ENCODE results near the gene GLTPD2. TPM values are rescaled to one million over a fixed set of nuclear protein-coding genes. Genes with fewer than 3 reads are reported as not detected.

Gene GLTPD2
- not detected in 2 replicates for total RNA-seq
- long read RNA-seq: 0 reads

GRCh38 chr17:4788807-4789700 is at the start of gene GLTPD2:
Gene GLTPD2, plus strand, starts transcription at chr17:4788964. Its CDS starts 48 bp downstream, at chr17:4789012.
- Mint-ChIP-seq H3K36me3 (ENCODE audit: low read depth) (no peaks in the 10 kb centered on the region), H3K27ac (ENCODE audit: unreplicated experiment) (no peak within 1 kb of the TSS), H3K4me3 (peak within 1 kb of the TSS; percentile 85), H3K27me3 (ENCODE audit: low read depth) (peaks cover 39% of the 10 kb centered on the region), H3K9me3 (no peaks in the 10 kb centered on the region), H3K4me1 (peaks cover 17% of the 10 kb centered on the region)
- TF ChIP-seq CTCF (conservative IDR thresholded peaks at IDR 0.05): no peak
- DNase-seq (ENCODE audit: low read depth, low spot score): peak; percentile 9

GRCh38 chr17:4739122-4740024 is 49.4 kb upstream of the GLTPD2 start, which contains the start of the genes CXCL16 and ZMYND15:
Gene CXCL16, minus strand, starts transcription at chr17:4739928. Its CDS starts 589 bp downstream, at chr17:4739339.
Gene ZMYND15, plus strand, starts transcription at chr17:4739833. Its CDS starts 716 bp downstream, at chr17:4740549.
- Mint-ChIP-seq H3K4me1 (peaks cover 13% of the 10 kb centered on the region), H3K4me3 (peak within 1 kb of the TSS; percentile 85), H3K36me3 (ENCODE audit: low read depth) (no peaks in the 10 kb centered on the region), H3K9me3 (no peaks in the 10 kb centered on the region), H3K27ac (ENCODE audit: unreplicated experiment) (no peak within 1 kb of the TSS), H3K27me3 (ENCODE audit: low read depth) (peaks cover 95% of the 10 kb centered on the region)
- TF ChIP-seq CTCF (conservative IDR thresholded peaks at IDR 0.05): no peak
- peak; percentile 13 for DNase-seq (ENCODE audit: low read depth, low spot score)

GRCh38 chr17:4740025-4740351 is 48.8 kb upstream of the GLTPD2 start:
- no peak for TF ChIP-seq CTCF (conservative IDR thresholded peaks at IDR 0.05)
- Mint-ChIP-seq H3K36me3 (ENCODE audit: low read depth) (no peaks in the 10 kb centered on the region), H3K4me3 (peak overlapping the region; percentile 85), H3K27ac (ENCODE audit: unreplicated experiment) (no peak overlapping the region), H3K9me3 (no peaks in the 10 kb centered on the region), H3K4me1 (peaks cover 13% of the 10 kb centered on the region), H3K27me3 (ENCODE audit: low read depth) (peaks cover 95% of the 10 kb centered on the region)
- no peak for DNase-seq (ENCODE audit: low read depth, low spot score)

GRCh38 chr17:4740584-4740983 is 48.2 kb upstream of the GLTPD2 start:
- Mint-ChIP-seq H3K27ac (ENCODE audit: unreplicated experiment) (no peak overlapping the region), H3K27me3 (ENCODE audit: low read depth) (peaks cover 94% of the 10 kb centered on the region), H3K4me1 (peaks cover 17% of the 10 kb centered on the region), H3K36me3 (ENCODE audit: low read depth) (no peaks in the 10 kb centered on the region), H3K9me3 (no peaks in the 10 kb centered on the region), H3K4me3 (peak overlapping the region; percentile 85)
- TF ChIP-seq CTCF (conservative IDR thresholded peaks at IDR 0.05): no peak
- DNase-seq (ENCODE audit: low read depth, low spot score): no peak

GRCh38 chr17:4741544-4741943 is 47.2 kb upstream of the GLTPD2 start:
- TF ChIP-seq CTCF (conservative IDR thresholded peaks at IDR 0.05): no peak
- peaks cover 20% of the 10 kb centered on the region for H3K4me1 Mint-ChIP-seq
- peak overlapping the region; percentile 42 for H3K4me3 Mint-ChIP-seq
- H3K9me3 Mint-ChIP-seq: no peaks in the 10 kb centered on the region
- H3K36me3 Mint-ChIP-seq (ENCODE audit: low read depth): no peaks in the 10 kb centered on the region
- DNase-seq (ENCODE audit: low read depth, low spot score): no peak
- no peak overlapping the region for H3K27ac Mint-ChIP-seq (ENCODE audit: unreplicated experiment)
- H3K27me3 Mint-ChIP-seq (ENCODE audit: low read depth): peaks cover 92% of the 10 kb centered on the region
